IMR-90 (cell line): ENCODE measurements around the gene VIPR2. TPM values are rescaled to one million over a fixed set of nuclear protein-coding genes. Genes with fewer than 3 reads are reported as not detected.

Experiments used
- ATAC-seq: fragments of 200-7000 bp; cut with Tn5 transposase; 2 replicates; pipeline ENCODE4 v1.9.1; 2020; ENCODE audit warnings: low read depth, mild to moderate bottlenecking, moderate library complexity
- BruUV-seq: library from RNA; stranded (reverse); fragments of 400-500 nt; replicated peaks from 2 replicates; lab custom pipeline; 2021; lab: Mats Ljungman, UMichigan
- CTCF ChIA-PET: fragments of 300-600 bp; formaldehyde crosslinking; extraction: SDS; loops from one replicate; lab custom pipeline; 2021; ENCODE audit warnings: antibody characterized with exemption; lab: Yijun Ruan, JAX
- POLR2A ChIA-PET: fragments of 300-600 bp; sonication (Branson Sonifier 250); formaldehyde crosslinking; loops from one replicate; lab custom pipeline; 2022; ENCODE audit warnings: antibody characterized with exemption; ENCODE audit not compliant: unreplicated experiment; lab: Charles Lee
- DNase-seq: peaks from one replicate; pipeline ENCODE4 v3.0.0; 2013
- H2AFZ ChIP-seq: replicated peaks from 2 replicates; pipeline ENCODE3; 2013; ENCODE audit warnings: low read length, mild to moderate bottlenecking; ENCODE audit not compliant: poor library complexity
- H2AK5ac ChIP-seq: 2 replicates; pipeline ENCODE4 v1.6.1; 2013; ENCODE audit warnings: low read depth, low read length, inconsistent platforms
- H2AK9ac ChIP-seq: replicated peaks from 2 replicates; pipeline ENCODE3; 2013; ENCODE audit warnings: mild to moderate bottlenecking, low read depth, low read length, moderate library complexity; ENCODE audit not compliant: poor library complexity
- H2BK120ac ChIP-seq: 2 replicates; pipeline ENCODE4 v1.6.1; 2013; ENCODE audit warnings: low read depth, low read length, inconsistent platforms
- H2BK15ac ChIP-seq: 3 replicates; pipeline ENCODE4 v1.6.1; 2013; ENCODE audit warnings: low read depth, low read length, inconsistent platforms
- H2BK20ac ChIP-seq: 2 replicates; pipeline ENCODE4 v1.6.1; 2013; ENCODE audit warnings: low read depth, mild to moderate bottlenecking, inconsistent platforms, low read length, moderate library complexity
- H2BK5ac ChIP-seq: 2 replicates; pipeline ENCODE4 v1.6.1; 2013; ENCODE audit warnings: mild to moderate bottlenecking, low read depth, low read length, inconsistent platforms; ENCODE audit not compliant: poor library complexity, severe bottlenecking
- H3K14ac ChIP-seq: replicated peaks from 2 replicates; pipeline ENCODE4 v1.6.1; 2013; ENCODE audit warnings: low read depth, low read length, inconsistent platforms
- H3K18ac ChIP-seq: 2 replicates; pipeline ENCODE4 v1.6.1; 2013; ENCODE audit warnings: low read depth, low read length, control low read depth
- H3K23ac ChIP-seq: 2 replicates; pipeline ENCODE4 v1.6.1; 2013; ENCODE audit warnings: low read depth, low read length, inconsistent platforms
- H3K27ac ChIP-seq: 2 replicates; pipeline ENCODE4 v1.5.1; 2013; ENCODE audit warnings: mild to moderate bottlenecking, control low read depth, low read length; ENCODE audit not compliant: insufficient read depth
- H3K27me3 ChIP-seq: 2 replicates; pipeline ENCODE4 v1.6.1; 2013; ENCODE audit warnings: low read length; ENCODE audit not compliant: control insufficient read depth, insufficient read depth
- H3K36me3 ChIP-seq: 2 replicates; pipeline ENCODE4 v1.6.1; 2013; ENCODE audit warnings: low read length, mixed read lengths; ENCODE audit not compliant: control insufficient read depth, insufficient read depth
- H3K4ac ChIP-seq: 2 replicates; pipeline ENCODE4 v1.6.1; 2013; ENCODE audit warnings: low read depth, low read length, inconsistent platforms
- H3K4me1 ChIP-seq: 2 replicates; pipeline ENCODE4 v1.6.1; 2013; ENCODE audit warnings: low read length, mixed read lengths; ENCODE audit not compliant: control insufficient read depth, insufficient read depth
- H3K4me2 ChIP-seq: 2 replicates; pipeline ENCODE4 v1.6.1; 2013; ENCODE audit warnings: low read depth, mild to moderate bottlenecking, control low read depth, low read length, moderate library complexity
- H3K4me3 ChIP-seq: 2 replicates; pipeline ENCODE4 v1.5.1; 2013; ENCODE audit warnings: low read depth, mild to moderate bottlenecking, control low read depth, low read length, moderate library complexity; ENCODE audit not compliant: insufficient read depth
- H3K56ac ChIP-seq: 2 replicates; pipeline ENCODE4 v1.6.1; 2013; ENCODE audit warnings: low read length, inconsistent platforms; ENCODE audit not compliant: insufficient read depth; ENCODE audit errors: extremely low read depth
- H3K79me1 ChIP-seq, 2 experiments: 2 replicates each; pipeline ENCODE4 v1.6.1; 2013; ENCODE audit warnings: low read length in 2 of 2, inconsistent platforms in 1 of 2, low read depth in 1 of 2
- H3K9ac ChIP-seq: 2 replicates; pipeline ENCODE4 v1.6.1; 2013; ENCODE audit warnings: low read depth, low read length, control low read depth
- H3K9me1 ChIP-seq: 2 replicates; pipeline ENCODE4 v1.6.1; 2013; ENCODE audit warnings: low read length, inconsistent platforms; ENCODE audit not compliant: insufficient read depth
- H3K9me3 ChIP-seq: 2 replicates; pipeline ENCODE4 v1.6.1; 2013; ENCODE audit warnings: low read length; ENCODE audit not compliant: control insufficient read depth, insufficient read depth
- H4K20me1 ChIP-seq: 2 replicates; pipeline ENCODE4 v1.6.1; 2013; ENCODE audit warnings: low read length, inconsistent platforms; ENCODE audit not compliant: insufficient read depth
- H4K5ac ChIP-seq: 2 replicates; pipeline ENCODE4 v1.6.1; 2013; ENCODE audit warnings: mild to moderate bottlenecking, low read depth, low read length, control low read depth
- H4K8ac ChIP-seq, 2 experiments: 2 replicates each; pipeline ENCODE4 v1.6.1; 2013; ENCODE audit warnings: low read depth in 2 of 2, low read length in 2 of 2, control low read depth in 1 of 2, inconsistent platforms in 1 of 2
- H4K91ac ChIP-seq: 2 replicates; pipeline ENCODE4 v1.6.1; 2013; ENCODE audit warnings: low read depth, low read length, inconsistent platforms; ENCODE audit not compliant: insufficient read depth
- BHLHE40 ChIP-seq: fragments of 150-350 bp; IDR thresholded peaks from 2 replicates; pipeline ENCODE4 v1.6.1; 2016; ENCODE audit warnings: mild to moderate bottlenecking, low read depth, low read length
- CEBPB ChIP-seq: IDR thresholded peaks from 2 replicates; pipeline ENCODE4 v1.6.1; 2012; ENCODE audit warnings: low read depth, low read length, improper control_type of control experiment
- CHD1 ChIP-seq: IDR thresholded peaks from 2 replicates; pipeline ENCODE4 v1.6.1; 2012; ENCODE audit warnings: low read depth, low read length, improper control_type of control experiment
- CTCF ChIP-seq: conservative IDR thresholded peaks from 2 replicates; pipeline ENCODE4 v1.5.1; 2012; ENCODE audit warnings: mild to moderate bottlenecking, low read depth, low read length, improper control_type of control experiment
- ELK1 ChIP-seq: fragments of 150-350 bp; IDR thresholded peaks from 2 replicates; pipeline ENCODE4 v1.6.1; 2016; ENCODE audit warnings: low read depth, mild to moderate bottlenecking, low read length, moderate library complexity, borderline replicate concordance
- FOS ChIP-seq: fragments of 150-350 bp; IDR thresholded peaks from 2 replicates; pipeline ENCODE4 v1.6.1; 2016; ENCODE audit warnings: low read depth, low read length
- MAFK ChIP-seq: IDR thresholded peaks from 2 replicates; pipeline ENCODE4 v1.6.1; 2012; ENCODE audit warnings: low read depth, low read length, improper control_type of control experiment
- MAZ ChIP-seq: IDR thresholded peaks from 2 replicates; pipeline ENCODE4 v1.6.1; 2012; ENCODE audit warnings: low read depth, mild to moderate bottlenecking, low read length, improper control_type of control experiment, moderate library complexity, borderline replicate concordance
- MXI1 ChIP-seq: IDR thresholded peaks from 2 replicates; pipeline ENCODE4 v1.6.1; 2012; ENCODE audit warnings: low read depth, mild to moderate bottlenecking, low read length, moderate library complexity, borderline replicate concordance
- NFE2L2 ChIP-seq: fragments of 150-350 bp; IDR thresholded peaks from 2 replicates; pipeline ENCODE4 v1.6.1; 2016; ENCODE audit warnings: low read depth, mild to moderate bottlenecking, low read length
- RAD21 ChIP-seq: IDR thresholded peaks from 2 replicates; pipeline ENCODE4 v1.6.1; 2012; ENCODE audit warnings: low read length, improper control_type of control experiment
- RCOR1 ChIP-seq: IDR thresholded peaks from 2 replicates; pipeline ENCODE4 v1.6.1; 2012; ENCODE audit warnings: mild to moderate bottlenecking, low read length, improper control_type of control experiment; ENCODE audit not compliant: insufficient replicate concordance
- RFX5 ChIP-seq: IDR thresholded peaks from 2 replicates; pipeline ENCODE4 v1.8.0; 2012; ENCODE audit warnings: low read depth, mild to moderate bottlenecking, low read length, moderate library complexity
- SMC3 ChIP-seq: fragments of 150-350 bp; IDR thresholded peaks from 2 replicates; pipeline ENCODE4 v1.6.1; 2016; ENCODE audit warnings: low read depth, mild to moderate bottlenecking, antibody characterized with exemption, low read length, moderate library complexity
- USF2 ChIP-seq: fragments of 150-350 bp; IDR thresholded peaks from 2 replicates; pipeline ENCODE4 v1.6.1; 2017; ENCODE audit warnings: mild to moderate bottlenecking, antibody characterized with exemption, low read length, low read depth
- WGBS, 2 experiments: methylation state at CpG; one replicate each; pipeline versions ENCODE4 v1.1.5 to v1.1.7; 2013; ENCODE audit warnings: missing lambda C conversion rate in 2 of 2; ENCODE audit not compliant: insufficient read length in 1 of 2; ENCODE audit errors: extremely low coverage in 2 of 2; 5-methylcytosine and 5-hydroxymethylcytosine counted together
- dilution Hi-C: fragments of 300-500 bp; cut with HindIII; formaldehyde crosslinking; loops from one replicate; pipeline ENCODE4 v1.14.3; 2018; ENCODE audit warnings: low sequenced_read_pairs; ENCODE audit not compliant: unreplicated experiment
- in situ Hi-C: fragments of 300-500 bp; cut with MboI; formaldehyde crosslinking; loops from 3 replicates; pipeline ENCODE4 v1.14.3; 2019; ENCODE audit warnings: low sequenced_read_pairs, inconsistent platforms, mixed read lengths
- intact Hi-C: fragments of 100-400 bp; cut with micrococcal nuclease; formaldehyde crosslinking; loops from 2 replicates; pipeline ENCODE4 v1.10.0; 2022
- polyA plus RNA-seq, 3 experiments: library from polyadenylated mRNA; depleted of rRNA; stranded (reverse); fragments of >200 nt; gene quantifications; 2 replicates each; pipeline ENCODE4 v1.2.3, GENCODE V29; 2012; ENCODE audit warnings: low replicate concordance in 1 of 3
- total RNA-seq: library from RNA; depleted of rRNA; stranded (reverse); fragments of >200 nt; gene quantifications from 2 replicates; pipeline ENCODE4 v1.2.3, GENCODE V29; 2012

The VIPR2 gene
- total and polyA plus RNA-seq, 2 of the 4 experiments (the other 2 are of a cell fraction): not detected

- Histone ChIP-seq H3K18ac (no peak overlapping the region), H3K36me3 (no peaks in the 10 kb centered on the region), H2AFZ (no peak overlapping the region), H2BK5ac (no peak overlapping the region), H3K23ac (no peak overlapping the region), H3K9me1 (no peaks in the 10 kb centered on the region), H4K5ac (no peak overlapping the region), H3K27me3 (no peaks in the 10 kb centered on the region), H2BK20ac (no peak overlapping the region), H3K4me3 (no peak overlapping the region), H2BK15ac (no peak overlapping the region), H3K4me1 (no peaks in the 10 kb centered on the region), H4K91ac (no peak overlapping the region), H4K20me1 (no peaks in the 10 kb centered on the region), H2BK120ac (no peak overlapping the region), H3K9ac (no peak overlapping the region), H3K56ac (no peak overlapping the region), H3K14ac (no peak overlapping the region), H3K4ac (no peak overlapping the region), H3K79me1 (no peaks in the 10 kb centered on the region), H2AK9ac (no peak overlapping the region), H2AK5ac (no peak overlapping the region), H3K27ac (no peak overlapping the region), H3K4me2 (no peak overlapping the region), H3K9me3 (peaks cover 73% of the 10 kb centered on the region), H4K8ac (no peak overlapping the region)
- dilution Hi-C loops: no loop called here
- CTCF ChIA-PET: no interaction called here
- intact Hi-C loops: no loop called here
- no peak for TF ChIP-seq BHLHE40
- TF ChIP-seq RAD21: no peak
- no peak for TF ChIP-seq FOS
- TF ChIP-seq RCOR1: no peak
- no peak for TF ChIP-seq USF2
- TF ChIP-seq MAZ: no peak
- TF ChIP-seq MXI1: no peak
- TF ChIP-seq ELK1: no peak
- no peak for TF ChIP-seq RFX5
- no peak for TF ChIP-seq CEBPB
- no peak for TF ChIP-seq SMC3
- TF ChIP-seq CTCF: no peak
- TF ChIP-seq NFE2L2: no peak
- TF ChIP-seq CHD1: no peak
- no peak for TF ChIP-seq MAFK
- POLR2A ChIA-PET: no interaction called here
- in situ Hi-C loops: no loop called here
- BruUV-seq: no TSS peak
- ATAC-seq (no peak), DNase-seq (no peak)
- WGBS, 2 experiments: 85% methylated on average over 8 of the region's 14 CpGs; no CpG with 5 or more reads in 1 of the 2 experiments
Observed at GRCh38 chr7:159095979-159096411, 48.7 kb downstream of the VIPR2 start.
